Erythroblast (primary cell): Measurements from ENCODE around the gene DYNLT2B.
"Not testable (repeated sequence)": the region's sequence is repeated elsewhere in the genome, so short reads cannot be mapped to it uniquely, and the experiment has no call there.

Experiments used
- DNase-seq, 2 experiments: peaks; one replicate each; lab custom pipeline; 2025; lab: John Stamatoyannopoulos, UW
- GATA1 ChIP-seq: IDR thresholded peaks from 2 replicates; pipeline ENCODE4 v1.6.1; 2011; ENCODE audit warnings: low read depth, mild to moderate bottlenecking, control low read depth, low read length, moderate library complexity
- POLR2A ChIP-seq: IDR thresholded peaks from 2 replicates; pipeline ENCODE4 v1.6.1; 2011; ENCODE audit warnings: mild to moderate bottlenecking, low read length

DYNLT2B gene

GRCh38 chr3:196317687-196318467, at the start of gene DYNLT2B:
TSS of gene DYNLT2B (minus strand) at chr3:196318240. CDS start at chr3:196318152, 88 bp downstream.
- TF ChIP-seq GATA1: no peak
- TF ChIP-seq POLR2A: peak; percentile 77

GRCh38 chr3:196365736-196366135, 47.7 kb upstream of the DYNLT2B start:
- TF ChIP-seq GATA1 (no peak), POLR2A (no peak)
- no peak for DNase-seq

More at GRCh38 chr3:196317687-196318467, at the start of gene DYNLT2B:
- DNase-seq: peak; percentile 97

DNA sequence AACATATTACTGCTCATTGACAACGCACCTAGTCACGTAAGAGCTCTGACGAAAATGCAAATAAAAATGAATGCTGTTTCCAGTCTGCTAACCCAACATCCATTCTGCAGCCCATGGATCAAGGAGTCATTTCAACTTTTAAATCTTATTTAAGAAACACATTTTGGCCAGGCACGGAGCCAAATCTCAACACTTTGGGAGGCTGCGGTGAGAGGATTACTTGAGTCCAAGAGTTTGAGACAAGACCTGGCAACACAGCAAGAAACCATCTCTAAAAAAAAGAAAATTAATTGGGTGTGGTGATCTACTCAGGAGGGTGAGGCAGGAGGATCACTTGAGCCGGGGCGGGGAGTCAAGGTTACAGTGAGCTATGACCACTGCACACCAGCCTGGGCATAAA, 42.5 kb upstream of the DYNLT2B start:
- no peak for DNase-seq
- TF ChIP-seq GATA1 (no peak), POLR2A (no peak)

- DNase-seq: not testable (repeated sequence)
Measured at GRCh38 chr3:196358540-196358939, 40.5 kb upstream of the DYNLT2B start.

DNA sequence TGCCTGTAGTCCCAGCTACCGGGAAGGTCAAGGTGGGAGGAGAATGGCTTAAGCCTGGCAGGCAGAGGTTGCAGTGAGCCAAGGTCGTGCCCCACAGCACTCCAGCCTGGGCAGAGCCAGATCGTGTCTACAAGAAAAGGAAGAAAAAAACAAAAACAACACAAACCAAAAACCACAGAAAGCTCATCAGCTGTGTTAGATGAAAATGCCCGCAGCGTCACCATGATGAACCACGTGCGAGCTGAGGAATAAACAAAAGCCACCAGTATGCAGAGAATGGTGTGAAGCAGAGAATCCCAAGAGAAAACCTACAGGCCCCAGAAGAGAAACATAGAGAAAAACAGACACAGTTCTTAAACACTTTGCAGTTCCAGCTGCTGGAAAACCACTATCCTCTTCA, 39.9 kb upstream of the DYNLT2B start:
- TF ChIP-seq GATA1 (no peak), POLR2A (no peak)
- DNase-seq: no peak

GRCh38 chr3:196356556-196356955, 38.5 kb upstream of the DYNLT2B start:
- no peak for DNase-seq
- TF ChIP-seq GATA1 (no peak), POLR2A (no peak)

DNA sequence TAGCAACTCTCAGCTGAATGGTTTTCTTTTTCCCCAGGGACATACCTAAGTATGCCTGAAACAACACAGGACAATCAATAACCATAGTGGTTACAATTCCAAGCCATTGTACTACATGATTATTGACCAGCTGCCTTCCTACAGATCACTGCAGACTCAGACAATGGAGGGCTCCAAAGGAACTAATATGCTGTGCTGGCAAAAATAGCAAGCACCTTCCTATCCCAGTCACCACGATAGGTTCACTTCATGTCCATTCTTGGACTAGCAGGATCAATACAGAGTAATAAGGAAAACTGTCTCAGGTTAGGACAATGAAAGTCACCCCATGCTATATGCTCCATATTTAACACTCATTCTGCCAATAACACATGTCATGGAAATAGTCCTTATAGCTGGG, 37.6 kb upstream of the DYNLT2B start:
- TF ChIP-seq POLR2A: no peak
- TF ChIP-seq GATA1: no peak
- no peak for DNase-seq

DNA sequence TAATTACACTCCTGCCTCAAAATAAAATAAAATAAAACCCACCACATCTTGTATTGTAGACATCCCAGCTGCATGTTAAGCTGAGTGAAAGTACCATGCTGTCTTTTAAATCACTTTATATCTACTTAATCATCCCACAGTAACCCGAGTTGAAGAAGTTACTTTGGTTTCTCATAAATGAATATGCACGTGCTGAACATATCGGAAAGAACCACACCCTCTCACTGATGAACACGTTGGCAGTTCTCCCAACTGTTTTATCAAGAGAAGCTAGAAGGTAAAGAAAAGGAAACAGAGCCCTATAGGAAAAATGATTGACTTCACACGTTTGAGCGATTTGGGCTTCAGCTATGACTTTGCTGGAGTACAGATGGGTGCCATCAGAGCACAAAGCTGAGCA, 36.1 kb upstream of the DYNLT2B start:
- DNase-seq: peak; percentile 49 to 55
- TF ChIP-seq GATA1: no peak
- TF ChIP-seq POLR2A: no peak

- no peak for DNase-seq
- TF ChIP-seq POLR2A (no peak), GATA1 (no peak)
Measured at GRCh38 chr3:196351541-196351940, 33.5 kb upstream of the DYNLT2B start.

GRCh38 chr3:196350067-196350466, 32.0 kb upstream of the DYNLT2B start:
- no peak for TF ChIP-seq GATA1
- no peak for TF ChIP-seq POLR2A
- DNase-seq: no peak

GRCh38 chr3:196348698-196349097, 30.7 kb upstream of the DYNLT2B start:
- TF ChIP-seq GATA1: no peak
- no peak for TF ChIP-seq POLR2A
- no peak for DNase-seq

- TF ChIP-seq POLR2A (no peak), GATA1 (no peak)
- DNase-seq: no peak
Measured at GRCh38 chr3:196344663-196345062, 26.6 kb upstream of the DYNLT2B start.

DNA sequence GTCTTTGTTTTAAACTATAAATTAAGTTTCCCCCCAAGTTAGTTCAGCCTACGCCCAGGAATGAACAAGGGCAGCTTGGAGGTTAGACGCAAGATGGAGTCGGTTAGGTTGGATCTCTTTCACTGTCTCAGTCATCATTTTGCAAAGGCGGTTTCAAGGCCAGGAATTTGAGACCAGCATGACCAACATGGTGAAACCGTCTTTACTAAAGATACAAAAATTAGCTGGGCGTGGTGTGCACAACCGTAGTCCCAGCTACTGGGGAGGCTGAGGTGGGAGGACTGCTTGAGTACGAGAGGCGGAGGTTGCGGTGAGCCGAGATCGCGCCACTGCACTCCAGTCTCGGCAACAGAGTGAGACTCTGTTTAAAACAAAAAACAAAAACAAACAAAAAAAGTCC, 25.9 kb upstream of the DYNLT2B start:
- not testable (repeated sequence) for DNase-seq

DNA sequence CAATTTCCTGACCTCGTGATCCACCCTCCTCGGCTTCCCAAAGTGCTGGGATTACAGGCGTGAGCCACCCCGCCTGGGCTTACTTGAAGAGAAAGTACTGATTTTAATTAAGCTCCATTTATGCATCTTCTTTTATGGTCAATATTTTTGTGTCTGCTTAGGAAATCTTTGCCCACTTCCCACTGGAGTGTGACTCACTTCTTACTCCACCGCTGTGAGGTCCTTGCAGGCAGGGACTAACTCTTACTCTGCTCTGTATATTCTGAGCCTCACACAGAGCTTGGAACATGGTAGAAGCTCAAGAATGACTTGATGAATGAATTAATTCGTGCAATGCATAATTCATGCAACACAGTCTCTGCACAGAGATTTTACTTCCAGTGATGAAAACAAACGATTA, 23.1 kb upstream of the DYNLT2B start:
- no peak for DNase-seq

DNA sequence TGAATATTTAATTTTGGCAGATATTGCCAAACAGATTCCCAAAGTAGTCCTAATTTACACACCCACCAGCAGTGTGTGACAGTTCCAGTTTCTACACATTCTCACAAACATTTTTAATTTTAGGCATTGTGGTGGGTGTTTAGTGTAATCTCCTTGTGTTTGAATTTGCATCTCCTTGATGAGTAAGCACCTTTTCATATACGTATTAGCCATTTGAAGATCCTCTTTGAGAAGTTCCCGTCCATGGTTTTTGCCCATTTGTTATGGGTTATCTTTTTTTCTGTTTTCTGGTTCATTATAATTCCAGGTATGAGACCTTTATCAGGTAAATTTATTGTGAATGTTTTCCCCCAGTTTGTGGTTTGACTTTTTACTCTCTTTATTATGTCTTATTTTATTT, 22.4 kb upstream of the DYNLT2B start:
- no peak for TF ChIP-seq POLR2A
- no peak for TF ChIP-seq GATA1
- DNase-seq: no peak

More for the DNA sequence above, 23.1 kb upstream of the DYNLT2B start:
- no peak for TF ChIP-seq POLR2A
- TF ChIP-seq GATA1: no peak
